ENCODE measurements around the gene HAPLN2.

Gene HAPLN2

DNA sequence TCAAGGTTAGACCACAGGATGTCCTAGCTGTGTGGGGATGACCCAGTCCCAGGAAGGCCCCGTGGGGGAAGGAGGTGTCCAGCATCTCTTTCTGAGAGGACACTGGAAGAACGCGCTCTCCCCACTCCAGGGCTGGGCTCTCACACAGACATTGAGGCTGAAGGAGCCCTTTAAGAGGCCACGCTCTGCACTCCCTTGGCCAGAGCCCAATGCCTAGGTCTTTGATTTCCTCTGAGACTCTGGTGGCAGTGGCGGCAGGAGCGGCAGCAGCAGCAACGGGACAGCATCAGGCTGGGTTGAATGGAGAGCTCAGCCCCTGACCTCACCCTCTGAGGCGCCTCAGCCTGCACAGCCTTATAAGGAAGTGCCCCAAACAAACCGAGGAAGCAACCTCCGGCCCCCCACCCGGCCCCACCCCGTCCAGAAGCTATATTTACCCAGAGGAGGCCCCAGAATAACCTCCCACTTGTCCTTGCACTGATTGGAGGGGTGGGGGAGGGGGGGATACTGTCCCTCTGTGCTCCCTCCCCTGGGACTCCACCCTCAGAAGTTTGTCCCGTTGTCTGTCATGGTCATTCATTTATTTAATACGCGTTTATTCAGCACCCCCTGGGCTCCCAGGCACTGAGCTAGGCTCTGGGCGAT, 45.7 kb downstream of the HAPLN2 start:
- no peak for DNase-seq

DNA sequence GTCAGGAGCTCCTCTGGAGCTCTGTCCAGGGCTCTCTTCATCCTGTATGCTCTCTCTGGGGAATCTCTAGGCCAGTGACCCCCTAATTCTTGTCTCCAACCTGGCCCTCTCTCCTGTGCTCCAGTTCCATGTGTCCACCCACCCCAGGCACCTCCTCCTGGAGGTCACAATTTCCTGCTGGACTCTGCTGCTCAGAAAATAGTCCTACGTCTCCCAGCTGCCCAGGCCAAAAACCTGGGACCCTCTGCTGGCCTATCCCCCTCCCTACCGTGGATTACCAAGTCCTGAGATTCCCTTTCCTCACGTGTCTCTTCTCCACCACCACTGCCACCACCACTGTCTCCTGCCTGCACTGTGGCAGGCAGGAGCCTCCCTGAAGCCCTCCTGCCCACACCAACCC, 46.3 kb downstream of the HAPLN2 start:
- DNase-seq = no peak

DNA sequence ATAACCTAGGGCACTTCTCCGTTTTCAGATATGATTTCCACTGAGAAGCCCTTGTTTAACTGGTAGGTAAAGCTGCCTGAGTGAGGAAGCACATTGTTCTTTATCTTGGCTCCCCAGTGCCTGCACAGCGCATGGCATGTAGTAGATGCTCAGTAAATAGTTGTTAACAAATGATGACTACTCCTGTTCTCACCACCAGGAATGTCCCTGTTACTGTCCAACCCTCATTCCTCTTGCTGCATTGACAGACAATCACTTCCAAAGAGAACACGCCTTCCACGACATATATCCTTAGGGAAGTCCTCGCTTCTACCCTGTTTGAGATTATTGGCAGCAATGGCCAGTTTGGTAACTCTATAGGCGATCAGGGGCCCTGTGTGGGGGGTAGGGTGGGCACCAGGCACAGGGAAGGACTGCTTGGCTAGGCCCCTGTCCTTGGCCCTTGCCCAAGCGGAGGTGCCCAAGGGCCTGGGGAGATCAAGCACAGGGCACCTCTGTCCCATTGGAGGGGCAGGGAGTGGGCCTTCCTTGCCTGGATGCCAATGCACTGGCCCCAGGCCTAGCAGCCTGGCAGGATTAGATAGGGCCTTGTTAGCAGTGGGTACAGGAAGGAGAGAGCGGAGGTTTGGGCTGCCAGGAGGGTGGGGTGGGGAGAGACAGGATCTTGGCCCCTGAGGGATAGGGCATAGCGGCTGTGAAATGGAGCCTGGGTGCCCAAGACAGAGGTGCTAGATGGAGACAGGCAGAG, 47.8 kb downstream of the HAPLN2 start:
- DNase-seq = no peak

- no peak for DNase-seq
These were observed 48.4 kb downstream of the HAPLN2 start for GRCh38 chr1:156667610-156667967.

- DNase-seq = no peak
These were observed 48.9 kb downstream of the HAPLN2 start for GRCh38 chr1:156667968-156668709.

DNA sequence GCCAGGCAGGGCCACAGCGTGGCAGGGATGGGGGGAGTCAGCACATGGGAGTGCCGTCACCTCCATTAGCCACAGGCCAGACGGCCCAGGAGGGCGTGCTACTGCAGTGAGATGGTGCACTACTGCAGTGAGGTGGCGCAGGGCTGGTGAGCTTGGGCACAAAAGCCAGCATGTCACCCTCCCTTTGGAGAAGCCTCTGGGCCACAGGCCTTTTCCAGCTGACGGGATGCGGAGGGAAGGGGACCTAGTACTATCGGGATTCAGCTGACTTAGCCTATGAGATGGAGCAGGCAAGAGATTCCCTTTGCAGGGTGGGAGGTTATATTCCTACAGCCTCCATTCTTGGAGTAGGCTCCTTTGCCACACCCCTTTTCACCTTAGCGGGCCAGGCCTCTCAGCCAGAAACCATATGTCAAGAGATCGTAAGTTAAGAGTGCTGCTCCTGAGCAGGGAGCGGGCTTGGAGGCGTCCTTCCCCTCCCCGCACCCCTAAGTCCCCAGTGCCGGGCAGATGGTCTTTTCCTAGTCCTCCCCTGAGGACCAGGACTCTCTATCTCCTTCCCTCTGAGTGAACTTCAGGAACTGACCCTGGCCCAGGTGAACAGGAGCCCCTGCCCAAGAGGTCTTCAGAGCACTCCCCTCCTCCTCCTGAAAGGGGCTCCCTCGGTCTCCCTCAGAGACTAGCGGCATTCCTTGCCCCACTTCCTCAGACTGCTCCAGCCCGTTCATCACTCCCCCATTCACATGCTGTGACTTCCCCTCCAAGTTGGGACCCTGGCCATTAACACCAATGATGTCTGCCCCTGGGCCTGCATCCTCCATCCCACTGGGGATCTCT, 49.8 kb downstream of the HAPLN2 start:
- DNase-seq = no peak

- DNase-seq = no peak
These were observed 50.6 kb downstream of the HAPLN2 start for GRCh38 chr1:156669794-156670193.

- no peak for DNase-seq
These were observed 51.1 kb downstream of the HAPLN2 start for GRCh38 chr1:156670359-156670758.

- no peak for DNase-seq
These were observed 51.6 kb downstream of the HAPLN2 start for GRCh38 chr1:156670791-156671190.

DNA sequence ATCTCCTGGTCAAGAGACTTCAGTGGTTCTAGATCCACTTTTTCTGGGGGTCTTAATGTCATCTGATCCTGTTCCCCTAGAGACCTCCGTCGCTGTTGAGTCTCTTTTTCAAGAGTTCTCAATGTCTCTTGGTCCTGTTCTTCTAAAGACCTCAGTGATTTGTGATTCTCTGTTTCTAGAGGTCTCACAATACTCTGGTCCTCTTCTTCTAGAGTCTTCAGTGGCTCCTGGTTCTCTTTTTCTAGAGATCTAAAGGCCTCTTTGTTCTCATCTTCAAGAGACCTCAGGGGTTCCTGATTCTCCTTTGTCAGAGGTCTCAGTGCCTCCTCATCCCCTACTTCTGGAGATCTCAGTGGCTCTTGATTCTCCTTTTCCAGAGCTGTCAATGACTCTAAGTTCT, 52.6 kb downstream of the HAPLN2 start:
- no peak for DNase-seq

DNA sequence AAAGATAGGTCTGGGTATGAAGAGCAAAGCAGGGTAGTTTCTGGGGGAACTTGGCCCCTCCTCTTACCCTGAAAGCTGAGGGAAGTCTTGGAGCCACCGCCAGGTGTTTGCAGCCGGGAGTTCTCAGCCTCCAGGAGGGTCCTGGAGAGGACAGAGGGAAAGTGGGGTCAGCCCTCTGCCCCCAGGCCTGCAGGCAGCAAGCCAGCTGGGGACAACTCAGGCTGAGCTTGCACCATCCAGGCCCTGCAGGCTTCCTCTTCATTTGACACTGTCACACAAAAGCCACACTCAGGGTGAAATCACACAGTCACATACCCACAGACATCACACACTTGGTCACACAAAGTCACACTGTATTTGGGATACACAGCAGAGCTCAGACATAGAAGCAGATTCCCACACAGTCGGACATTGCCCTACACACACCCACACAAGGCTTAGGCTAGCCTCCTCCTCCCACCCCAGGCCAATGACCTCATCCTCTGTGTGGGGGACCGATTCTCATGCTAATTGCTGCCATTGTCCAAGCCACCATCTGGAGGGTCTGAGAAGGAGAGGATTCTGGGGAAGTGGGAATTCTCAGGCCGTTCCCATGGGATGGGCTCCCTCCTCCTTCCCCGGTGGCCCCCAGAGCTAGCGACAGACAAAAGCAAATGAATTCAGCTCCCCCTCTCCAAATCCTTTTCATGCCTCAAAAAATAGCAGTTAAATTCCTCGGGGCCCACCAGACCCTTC, 54.3 kb downstream of the HAPLN2 start:
- no peak for DNase-seq

Measured in stimulated activated CD8-positive, alpha-beta memory T cell treated with anti-CD3 and anti-CD28 coated beads, Interleukin-4, amount 100 ng/mL, for 48 hours (primary cell).